ENCODE results near the gene CBFA2T2.

DNA sequence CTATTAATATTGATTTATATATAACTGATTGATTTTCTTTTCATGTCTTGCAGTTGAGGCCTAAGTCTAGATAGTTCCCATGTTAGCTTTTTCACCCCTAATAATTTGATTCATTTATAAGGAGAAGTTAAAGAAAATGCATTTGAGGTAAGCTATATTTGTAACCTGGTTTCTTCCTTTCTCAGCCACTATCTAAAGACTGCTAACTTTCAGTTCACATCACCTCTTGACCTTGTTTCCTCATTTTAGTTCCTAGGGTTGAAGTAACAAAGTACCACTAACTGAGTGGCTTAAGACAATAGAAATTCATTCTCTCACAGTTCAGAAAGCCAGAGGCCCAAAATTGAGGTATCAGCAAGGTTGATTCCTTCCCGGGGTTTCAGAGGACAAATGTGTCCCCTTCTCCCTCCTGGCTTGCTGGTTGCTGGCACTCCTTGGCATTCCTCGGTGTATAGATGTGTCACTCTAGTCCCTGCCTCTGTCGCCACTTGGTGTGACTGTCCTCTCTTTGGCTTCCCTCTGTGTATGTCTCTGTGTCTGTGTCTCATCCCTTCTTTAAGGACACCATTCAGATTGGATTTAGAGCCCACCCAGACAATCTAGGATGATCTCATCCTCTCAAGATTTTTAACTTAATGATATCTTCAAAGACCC lies 116.3 kb downstream of the CBFA2T2 start:
- TF ChIP-seq, protein P1, sequence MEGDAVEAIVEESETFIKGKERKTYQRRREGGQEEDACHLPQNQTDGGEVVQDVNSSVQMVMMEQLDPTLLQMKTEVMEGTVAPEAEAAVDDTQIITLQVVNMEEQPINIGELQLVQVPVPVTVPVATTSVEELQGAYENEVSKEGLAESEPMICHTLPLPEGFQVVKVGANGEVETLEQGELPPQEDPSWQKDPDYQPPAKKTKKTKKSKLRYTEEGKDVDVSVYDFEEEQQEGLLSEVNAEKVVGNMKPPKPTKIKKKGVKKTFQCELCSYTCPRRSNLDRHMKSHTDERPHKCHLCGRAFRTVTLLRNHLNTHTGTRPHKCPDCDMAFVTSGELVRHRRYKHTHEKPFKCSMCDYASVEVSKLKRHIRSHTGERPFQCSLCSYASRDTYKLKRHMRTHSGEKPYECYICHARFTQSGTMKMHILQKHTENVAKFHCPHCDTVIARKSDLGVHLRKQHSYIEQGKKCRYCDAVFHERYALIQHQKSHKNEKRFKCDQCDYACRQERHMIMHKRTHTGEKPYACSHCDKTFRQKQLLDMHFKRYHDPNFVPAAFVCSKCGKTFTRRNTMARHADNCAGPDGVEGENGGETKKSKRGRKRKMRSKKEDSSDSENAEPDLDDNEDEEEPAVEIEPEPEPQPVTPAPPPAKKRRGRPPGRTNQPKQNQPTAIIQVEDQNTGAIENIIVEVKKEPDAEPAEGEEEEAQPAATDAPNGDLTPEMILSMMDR (conservative IDR thresholded peaks at IDR 0.05), result no peak
- TF ChIP-seq ZFX (IDR thresholded peaks at IDR 0.05), result no peak
